ENCODE data around the gene CORO2A.

Gene CORO2A

DNA sequence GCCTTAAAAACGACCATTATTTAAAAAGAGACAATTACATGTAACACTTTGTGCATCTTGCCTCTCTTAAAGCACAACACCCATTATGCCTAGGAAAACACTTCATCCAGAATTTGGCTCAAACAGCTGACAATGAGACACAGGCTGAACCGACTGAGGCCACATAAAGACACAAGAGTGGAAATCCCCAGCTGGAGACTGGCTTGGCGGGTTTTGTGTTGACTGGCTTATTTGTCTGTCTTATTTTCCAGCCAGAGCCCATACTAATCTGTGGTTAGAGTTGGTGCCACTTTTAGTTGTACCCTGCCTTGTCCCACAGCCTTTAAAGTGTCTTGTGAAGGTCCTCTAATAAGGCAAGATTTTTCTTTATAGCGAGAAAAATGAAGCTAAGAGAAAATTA lies 94.6 kb downstream of the CORO2A start:
- Histone ChIP-seq H3K27ac (ENCODE audit: low read length) (no peak overlapping the region), H3K4me1 (ENCODE audit: low read length) (peaks cover 18% of the 10 kb centered on the region), H3K27me3 (ENCODE audit: low read depth, low read length) (no peaks in the 10 kb centered on the region), H3K36me3 (replicated peaks; ENCODE audit: low read depth, low read length) (no peaks in the 10 kb centered on the region), H3K4me2 (ENCODE audit: low read length) (0 out of 2 replicates have a peak overlapping the region, but pooled peaks have one; percentile 9), H3K79me2 (ENCODE audit: low read length) (no peaks in the 10 kb centered on the region), H3K9me3 (ENCODE audit: insufficient read depth, low read length) (no peaks in the 10 kb centered on the region), H2AFZ (ENCODE audit: low read depth, low read length) (no peak overlapping the region), H3K9ac (ENCODE audit: low read length) (no peak overlapping the region), H4K20me1 (ENCODE audit: insufficient read depth, low read length) (no peaks in the 10 kb centered on the region), H3K4me3 (ENCODE audit: low read length) (no peak overlapping the region)
- TF ChIP-seq CTCF (IDR thresholded peaks at IDR 0.05; ENCODE audit: low read depth, low read length) (no peak), EZH2phosphoT487 (IDR thresholded peaks at IDR 0.05; ENCODE audit: low read depth) (no peak)

DNA sequence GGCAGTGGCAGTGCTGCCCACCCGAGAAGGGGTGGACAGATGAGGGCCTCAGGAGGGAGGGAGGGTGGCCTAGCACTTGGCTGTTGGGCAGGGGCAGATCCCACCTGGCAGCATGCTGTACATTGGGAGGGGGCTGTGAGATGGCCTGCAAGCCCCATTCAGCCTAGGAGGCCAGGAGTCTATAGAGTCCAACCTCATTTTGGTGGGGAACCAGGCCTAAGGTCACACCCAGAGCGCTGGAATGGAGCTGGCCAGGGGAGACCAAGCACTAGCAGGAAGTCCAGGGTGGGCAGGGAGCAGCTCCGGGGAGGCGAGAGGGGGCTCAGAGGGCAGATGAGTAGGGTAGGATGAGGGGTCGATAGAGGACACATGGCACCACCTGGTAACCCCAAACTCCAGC lies 96.3 kb downstream of the CORO2A start:
- H3K4me2 ChIP-seq (ENCODE audit: low read length) = no peak overlapping the region
- no peaks in the 10 kb centered on the region for H4K20me1 ChIP-seq (ENCODE audit: insufficient read depth, low read length)
- no peak overlapping the region for H2AFZ ChIP-seq (ENCODE audit: low read depth, low read length)
- TF ChIP-seq EZH2phosphoT487 (IDR thresholded peaks at IDR 0.05; ENCODE audit: low read depth) (no peak), CTCF (IDR thresholded peaks at IDR 0.05; ENCODE audit: low read depth, low read length) (no peak)
- H3K4me3 ChIP-seq (ENCODE audit: low read length) = no peak overlapping the region
- H3K9ac ChIP-seq (ENCODE audit: low read length) = no peak overlapping the region
- H3K4me1 ChIP-seq (ENCODE audit: low read length) = peaks cover 8% of the 10 kb centered on the region
- no peaks in the 10 kb centered on the region for H3K79me2 ChIP-seq (ENCODE audit: low read length)
- no peak overlapping the region for H3K27ac ChIP-seq (ENCODE audit: low read length)
- H3K36me3 ChIP-seq (replicated peaks; ENCODE audit: low read depth, low read length) = no peaks in the 10 kb centered on the region
- H3K27me3 ChIP-seq (ENCODE audit: low read depth, low read length) = no peaks in the 10 kb centered on the region
- no peaks in the 10 kb centered on the region for H3K9me3 ChIP-seq (ENCODE audit: insufficient read depth, low read length)

GRCh38 chr9:98095401-98095800 lies 97.0 kb downstream of the CORO2A start:
- Histone ChIP-seq H2AFZ (ENCODE audit: low read depth, low read length) (no peak overlapping the region), H4K20me1 (ENCODE audit: insufficient read depth, low read length) (no peaks in the 10 kb centered on the region), H3K9ac (ENCODE audit: low read length) (no peak overlapping the region), H3K27ac (ENCODE audit: low read length) (no peak overlapping the region), H3K27me3 (ENCODE audit: low read depth, low read length) (no peaks in the 10 kb centered on the region), H3K79me2 (ENCODE audit: low read length) (no peaks in the 10 kb centered on the region), H3K36me3 (replicated peaks; ENCODE audit: low read depth, low read length) (no peaks in the 10 kb centered on the region), H3K9me3 (ENCODE audit: insufficient read depth, low read length) (no peaks in the 10 kb centered on the region), H3K4me2 (ENCODE audit: low read length) (no peak overlapping the region), H3K4me1 (ENCODE audit: low read length) (peaks cover 8% of the 10 kb centered on the region), H3K4me3 (ENCODE audit: low read length) (no peak overlapping the region)
- no peak for TF ChIP-seq CTCF (IDR thresholded peaks at IDR 0.05; ENCODE audit: low read depth, low read length)
- no peak for TF ChIP-seq EZH2phosphoT487 (IDR thresholded peaks at IDR 0.05; ENCODE audit: low read depth)

- Histone ChIP-seq H4K20me1 (ENCODE audit: insufficient read depth, low read length) (no peaks in the 10 kb centered on the region), H3K4me1 (ENCODE audit: low read length) (peaks cover 8% of the 10 kb centered on the region), H3K36me3 (replicated peaks; ENCODE audit: low read depth, low read length) (no peaks in the 10 kb centered on the region), H3K9ac (ENCODE audit: low read length) (no peak overlapping the region), H3K27me3 (ENCODE audit: low read depth, low read length) (no peaks in the 10 kb centered on the region), H2AFZ (ENCODE audit: low read depth, low read length) (no peak overlapping the region), H3K27ac (ENCODE audit: low read length) (no peak overlapping the region), H3K79me2 (ENCODE audit: low read length) (no peaks in the 10 kb centered on the region), H3K4me2 (ENCODE audit: low read length) (no peak overlapping the region), H3K4me3 (ENCODE audit: low read length) (no peak overlapping the region), H3K9me3 (ENCODE audit: insufficient read depth, low read length) (no peaks in the 10 kb centered on the region)
- TF ChIP-seq EZH2phosphoT487 (IDR thresholded peaks at IDR 0.05; ENCODE audit: low read depth) = no peak
- TF ChIP-seq CTCF (IDR thresholded peaks at IDR 0.05; ENCODE audit: low read depth, low read length) = no peak
Measured at GRCh38 chr9:98094851-98095250, 97.6 kb downstream of the CORO2A start.

All from OCI-LY3 (cell line).